ENCODE data around the gene SH3BP1.
"Not testable (repeated sequence)": the region's sequence is repeated elsewhere in the genome, so short reads cannot be mapped to it uniquely, and the experiment has no call there.

Gene SH3BP1

DNA sequence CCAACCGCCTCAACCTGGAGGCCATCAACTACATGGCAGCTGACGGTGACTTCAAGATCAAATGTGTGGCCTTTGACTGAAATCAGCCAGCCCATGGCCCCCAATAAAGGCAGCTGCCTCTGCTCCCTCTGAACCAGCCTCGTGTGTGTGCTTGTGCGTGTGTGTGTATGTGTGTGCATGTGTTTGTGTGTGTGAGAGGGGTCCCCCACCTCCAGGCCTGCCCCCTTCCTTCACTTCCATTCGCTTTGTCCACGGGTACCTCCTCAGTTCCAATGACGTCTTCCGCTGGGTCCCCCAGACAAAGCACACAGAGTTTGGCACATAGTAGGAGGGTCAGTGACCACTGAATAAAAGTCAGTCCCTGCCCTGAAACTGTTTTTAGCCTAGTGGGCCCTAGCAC, 40.2 kb downstream of the SH3BP1 start:
- no peak for DNase-seq (ENCODE audit: low read depth in 2 of 2)

GRCh38 chr22:37680191-37680851, 40.9 kb downstream of the SH3BP1 start:
- no peak for DNase-seq (ENCODE audit: low read depth in 2 of 2)

GRCh38 chr22:37681001-37681424, 41.5 kb downstream of the SH3BP1 start:
- no peak for DNase-seq (ENCODE audit: low read depth in 2 of 2)

DNA sequence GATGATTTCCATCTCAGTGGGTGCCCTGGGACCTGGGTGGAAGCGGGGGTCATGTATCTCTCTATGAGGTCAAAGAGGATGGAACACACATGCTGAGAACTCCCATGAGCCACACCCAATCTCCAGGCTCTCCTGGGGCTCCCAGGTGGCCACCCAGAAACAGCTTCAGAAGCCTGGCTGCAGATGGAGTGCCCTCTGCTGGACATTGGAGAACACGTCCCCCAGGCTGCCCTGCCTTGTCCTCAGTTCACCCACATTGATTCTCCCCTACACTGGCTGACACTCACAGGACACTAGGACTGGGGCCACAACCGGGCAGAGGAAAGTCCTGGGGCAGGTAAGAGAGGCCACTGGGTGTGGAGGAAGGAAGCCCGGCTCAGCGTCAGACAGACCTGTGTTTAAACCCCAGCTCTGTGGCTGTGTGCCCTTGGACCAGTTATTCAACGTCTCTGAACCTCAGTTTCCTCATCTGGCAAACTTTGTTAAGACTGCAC, 42.1 kb downstream of the SH3BP1 start:
- DNase-seq (ENCODE audit: low read depth in 2 of 2): peak; percentile 61 to 65

DNA sequence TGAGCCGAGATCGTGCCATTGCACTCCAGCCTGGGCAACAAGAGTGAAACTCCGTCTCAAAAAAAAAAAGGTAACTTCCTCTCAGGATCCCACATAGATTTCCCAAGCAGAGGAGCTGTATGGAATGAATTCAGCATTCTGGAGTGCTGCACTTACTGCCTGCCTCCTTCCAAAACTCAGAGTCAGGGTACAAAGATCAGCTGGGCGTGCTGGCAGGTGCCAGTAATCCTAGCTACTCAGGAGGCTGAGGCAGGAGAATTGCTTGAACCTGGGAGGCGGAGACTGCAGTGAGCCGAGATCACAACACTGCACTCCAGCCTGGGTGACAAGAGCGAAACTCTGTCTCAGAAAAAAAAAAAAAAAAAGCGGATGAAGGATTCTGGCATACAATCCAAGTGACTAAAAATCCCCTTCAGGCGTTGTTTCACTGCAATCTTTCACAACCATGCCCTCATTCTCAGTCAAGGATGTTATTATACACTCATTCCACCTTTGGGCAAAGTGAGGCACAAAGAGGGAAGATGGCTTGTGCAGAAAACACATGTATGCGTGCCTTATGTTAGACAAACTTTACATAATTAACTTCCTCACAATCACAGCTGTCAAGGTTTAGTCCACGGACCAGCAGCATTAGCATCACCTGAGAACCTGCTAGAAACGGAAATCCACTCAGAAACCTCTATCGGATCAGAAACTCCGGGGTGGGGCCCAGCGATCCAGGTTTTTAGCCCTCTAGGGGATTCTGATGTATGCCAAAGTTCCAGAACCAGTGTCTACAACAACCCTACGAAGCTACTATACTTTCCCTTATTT, 45.5 kb downstream of the SH3BP1 start:
- DNase-seq (ENCODE audit: low read depth in 2 of 2): no peak

DNA sequence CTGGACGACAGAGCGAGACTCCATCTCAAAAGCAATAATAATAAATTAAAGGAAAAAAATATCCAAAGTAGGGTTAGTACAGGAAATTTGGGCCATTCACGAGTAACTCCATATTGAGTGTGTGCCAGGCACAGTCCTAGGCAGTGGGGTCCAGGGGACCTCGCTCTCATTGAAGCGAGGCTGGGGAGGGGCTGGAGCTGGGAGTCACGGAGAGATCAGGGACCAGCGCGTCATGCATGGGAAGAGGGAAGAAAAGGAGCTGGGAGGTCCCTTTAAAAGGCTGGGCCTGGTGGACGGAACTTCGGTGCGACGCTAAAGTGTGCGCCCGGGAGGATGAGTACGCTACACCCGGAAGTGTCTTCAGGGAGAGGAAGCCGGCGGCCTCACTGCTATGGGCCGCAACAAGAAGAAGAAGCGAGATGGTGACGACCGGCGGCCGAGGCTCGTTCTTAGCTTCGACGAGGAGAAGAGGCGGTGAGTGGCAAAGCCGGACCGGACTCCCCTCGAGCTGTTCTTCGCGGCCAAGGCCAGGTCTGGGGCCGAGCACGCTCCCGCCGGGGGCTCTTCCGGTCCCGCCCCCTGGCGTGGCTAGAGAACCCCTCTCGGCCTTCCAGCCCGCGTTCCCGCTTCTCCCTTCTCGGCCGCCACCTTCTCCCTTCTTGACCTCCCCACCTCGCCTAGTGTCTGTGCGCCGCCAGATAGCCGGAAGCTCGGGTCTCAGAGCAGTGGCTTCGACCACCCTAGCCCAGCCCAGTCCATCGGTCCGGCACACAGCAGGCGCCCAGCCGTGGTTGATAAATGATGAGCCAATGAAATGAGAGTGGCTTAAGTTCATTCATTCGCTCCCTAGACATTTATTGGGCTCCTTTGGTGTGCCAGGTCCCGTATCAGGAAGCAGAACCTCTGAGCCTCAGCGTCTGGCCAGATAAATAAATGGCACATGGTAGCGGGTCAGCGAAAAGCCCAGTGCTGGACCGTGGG, 46.8 kb downstream of the SH3BP1 start, which contains the start of gene NOL12:
Gene NOL12, plus strand, starts transcription at position 342 of the 981 bp plus-strand sequence. Its CDS starts 50 bp downstream, at position 392.
- DNase-seq (ENCODE audit: low read depth in 2 of 2): peak; percentile 62

DNA sequence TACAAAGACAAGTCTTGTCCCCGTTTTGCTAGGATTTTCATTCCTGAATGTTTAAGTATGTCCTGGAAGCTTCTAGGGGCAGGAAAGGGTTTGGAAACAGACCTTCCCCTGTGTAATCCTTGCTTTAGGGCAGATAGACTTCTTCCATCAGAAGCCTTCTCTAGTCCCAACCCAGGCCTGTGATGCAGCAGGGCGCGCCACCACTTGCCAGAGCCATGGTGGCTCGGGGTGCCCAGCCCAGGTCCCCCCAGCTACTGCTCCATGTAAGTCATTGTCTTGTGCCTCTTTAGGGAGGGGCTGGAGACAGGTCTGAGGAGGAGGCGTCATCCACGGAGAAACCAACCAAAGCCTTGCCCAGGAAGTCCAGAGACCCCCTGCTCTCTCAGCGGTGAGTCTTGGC, 50.9 kb downstream of the SH3BP1 start:
- DNase-seq (ENCODE audit: low read depth in 2 of 2): no peak

DNA sequence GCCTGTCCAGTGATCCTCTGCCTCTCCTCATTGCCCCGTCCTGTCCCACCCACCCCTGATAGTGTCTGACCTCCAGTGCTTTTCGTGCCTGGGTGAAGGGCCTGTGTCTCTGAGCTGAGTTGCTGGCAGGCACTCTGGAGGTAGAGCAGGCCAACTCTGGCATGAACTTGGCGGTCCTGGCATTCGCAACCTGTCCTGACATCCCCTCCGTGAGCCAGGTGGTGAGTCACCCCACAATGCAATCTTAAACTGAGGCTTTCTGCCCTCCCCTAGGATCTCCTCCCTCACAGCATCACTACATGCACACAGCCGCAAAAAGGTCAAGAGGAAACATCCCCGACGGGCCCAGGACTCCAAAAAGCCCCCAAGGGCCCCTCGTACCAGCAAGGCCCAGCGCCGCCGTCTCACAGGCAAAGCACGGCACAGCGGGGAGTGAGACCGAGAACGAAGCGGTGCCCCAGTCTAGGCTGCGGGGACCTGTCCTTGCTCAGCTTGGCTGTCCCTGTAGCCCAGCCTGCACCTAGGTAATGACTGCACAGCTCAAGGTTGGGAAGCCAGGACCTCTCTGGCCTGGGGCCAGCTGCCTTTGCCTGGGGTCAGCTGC, 51.5 kb downstream of the SH3BP1 start:
- no peak for DNase-seq (ENCODE audit: low read depth in 2 of 2)

GRCh38 chr22:37692627-37693285, 53.3 kb downstream of the SH3BP1 start:
- DNase-seq (ENCODE audit: low read depth in 2 of 2): no peak

GRCh38 chr22:37694131-37694530, 54.7 kb downstream of the SH3BP1 start:
- DNase-seq (ENCODE audit: low read depth in 2 of 2): not testable (repeated sequence)

DNA sequence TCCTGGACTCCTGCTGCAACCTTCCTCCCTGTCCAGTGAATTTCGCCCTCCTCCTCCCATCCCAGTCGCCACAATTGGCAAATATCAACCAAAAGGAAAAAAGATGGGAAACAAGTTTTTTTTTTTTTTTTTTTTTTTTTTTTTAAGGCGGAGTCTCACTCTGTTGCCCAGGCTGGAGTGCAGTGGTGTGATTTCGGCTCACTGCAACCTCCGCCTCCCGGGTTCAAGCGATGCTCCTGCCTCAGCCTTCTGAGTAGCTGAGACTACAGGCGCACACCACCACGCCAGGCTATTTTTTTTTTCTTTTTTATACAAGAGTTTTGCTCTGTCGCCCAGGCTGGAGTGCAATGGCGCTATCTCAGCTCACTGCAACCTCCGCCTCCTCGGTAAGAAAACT, 56.8 kb downstream of the SH3BP1 start:
- DNase-seq (ENCODE audit: low read depth in 2 of 2): not testable (repeated sequence)

DNA sequence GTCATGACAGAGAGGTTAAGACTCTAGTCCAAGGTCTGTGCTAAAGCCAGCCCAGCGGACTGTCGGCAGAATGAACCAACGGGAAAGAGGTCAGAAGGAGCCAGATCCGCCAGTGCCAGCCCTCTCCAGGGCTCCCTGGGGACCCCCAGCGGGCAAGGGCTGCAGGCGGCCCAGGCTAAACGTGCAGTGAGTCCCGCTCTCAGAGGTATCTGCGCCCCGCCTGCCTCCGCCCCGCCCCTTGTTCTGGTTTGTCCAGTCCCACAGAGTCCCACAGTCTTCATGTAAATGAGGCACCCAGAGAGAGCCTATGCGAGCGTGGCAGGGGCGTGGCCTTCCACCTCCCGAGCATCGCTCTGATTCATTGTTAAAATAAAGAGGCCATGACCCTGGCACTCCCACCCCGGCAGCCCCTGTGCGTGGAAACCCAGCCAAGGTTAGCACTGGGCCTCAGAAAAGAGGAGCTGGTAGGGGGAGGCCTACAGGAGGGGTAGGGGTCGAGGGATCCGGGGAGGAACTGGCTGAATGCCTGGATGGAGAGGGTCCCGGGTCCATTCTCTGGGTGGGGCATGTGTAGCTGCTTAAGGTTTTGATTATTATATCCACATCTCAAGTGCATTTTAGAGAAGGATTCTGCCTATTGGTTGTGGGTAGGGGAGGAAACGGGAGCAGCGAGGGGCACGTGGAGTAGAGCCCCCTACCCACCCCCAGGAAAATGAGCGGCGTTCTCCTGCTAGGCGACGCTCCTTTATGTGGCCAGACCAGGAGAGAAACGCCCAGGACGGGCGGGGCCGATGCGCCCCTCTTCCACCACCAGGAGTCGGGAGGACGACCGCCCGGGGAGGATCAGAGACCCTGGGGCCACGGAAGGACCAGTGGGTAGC, 57.4 kb downstream of the SH3BP1 start, which contains the start of gene TRIOBP:
Gene TRIOBP, plus strand, starts transcription at position 392 of the 881 bp plus-strand sequence. CDS start 4,318 bp downstream, outside the sequence.
- peak; percentile 76 to 80 for DNase-seq (ENCODE audit: low read depth in 2 of 2)

GRCh38 chr22:37697538-37697835, 58.0 kb downstream of the SH3BP1 start:
- DNase-seq (ENCODE audit: low read depth in 2 of 2): no peak

DNA sequence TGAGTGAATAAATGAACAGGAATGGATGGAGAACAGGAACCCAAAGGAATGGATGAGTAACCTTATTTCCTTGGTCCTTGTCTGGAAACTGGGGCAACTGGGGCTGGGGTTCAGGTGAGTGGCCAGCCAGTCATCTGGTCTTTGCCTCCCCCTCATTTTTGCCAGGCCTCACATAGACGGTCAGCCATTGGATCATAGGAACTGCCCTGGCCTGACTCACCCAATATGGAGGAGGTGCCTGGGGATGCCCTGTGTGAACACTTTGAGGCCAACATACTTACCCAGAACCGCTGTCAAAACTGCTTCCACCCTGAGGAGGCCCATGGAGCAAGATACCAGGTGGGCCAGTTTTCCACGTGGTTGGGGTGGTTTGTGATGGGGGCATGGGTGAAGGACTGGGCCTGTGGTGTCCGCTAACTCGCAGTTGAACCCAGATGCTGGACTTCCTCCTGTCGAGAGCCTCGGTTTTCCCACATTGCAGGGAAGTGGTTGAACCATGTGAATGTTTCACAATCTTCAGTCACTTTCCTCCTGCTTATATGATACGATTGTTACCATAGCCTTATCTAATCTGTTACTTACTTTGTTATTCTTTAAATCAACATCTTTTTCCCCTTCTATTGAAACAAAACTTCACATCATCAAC, 61.8 kb downstream of the SH3BP1 start:
- DNase-seq (ENCODE audit: low read depth in 2 of 2): no peak

GRCh38 chr22:37703906-37704305, 64.4 kb downstream of the SH3BP1 start:
- DNase-seq (ENCODE audit: low read depth in 2 of 2): no peak

GRCh38 chr22:37704645-37705044, 65.2 kb downstream of the SH3BP1 start:
- DNase-seq (ENCODE audit: low read depth in 2 of 2): no peak

DNA sequence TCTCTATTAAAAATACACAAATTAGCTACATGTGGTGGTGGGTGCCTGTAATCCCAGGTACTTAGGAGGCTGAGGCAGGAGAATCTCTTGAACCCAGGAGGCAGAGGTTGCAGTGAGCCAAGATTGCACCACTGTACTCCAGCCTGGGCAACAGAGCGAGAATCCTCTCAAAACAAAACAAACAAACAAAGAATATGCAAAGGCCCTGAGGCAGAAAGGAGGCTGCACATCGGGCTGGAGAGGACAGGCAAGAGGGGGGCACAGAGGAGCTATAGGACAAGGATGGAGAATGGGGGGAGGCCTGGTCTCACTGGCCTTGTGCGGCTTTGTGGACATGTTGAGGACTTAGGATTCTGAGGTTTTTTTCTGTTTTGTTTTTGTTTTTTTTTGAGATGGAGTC, 65.7 kb downstream of the SH3BP1 start:
- no peak for DNase-seq (ENCODE audit: low read depth in 2 of 2)
